Measurements from ENCODE around the gene FBXO39.
A peak's percentile ranks its signal among the peaks of the same experiment; 100 is the strongest.
"Not testable (repeated sequence)": the region's sequence is repeated elsewhere in the genome, so short reads cannot be mapped to it uniquely, and the experiment has no call there.

FBXO39 gene

DNA sequence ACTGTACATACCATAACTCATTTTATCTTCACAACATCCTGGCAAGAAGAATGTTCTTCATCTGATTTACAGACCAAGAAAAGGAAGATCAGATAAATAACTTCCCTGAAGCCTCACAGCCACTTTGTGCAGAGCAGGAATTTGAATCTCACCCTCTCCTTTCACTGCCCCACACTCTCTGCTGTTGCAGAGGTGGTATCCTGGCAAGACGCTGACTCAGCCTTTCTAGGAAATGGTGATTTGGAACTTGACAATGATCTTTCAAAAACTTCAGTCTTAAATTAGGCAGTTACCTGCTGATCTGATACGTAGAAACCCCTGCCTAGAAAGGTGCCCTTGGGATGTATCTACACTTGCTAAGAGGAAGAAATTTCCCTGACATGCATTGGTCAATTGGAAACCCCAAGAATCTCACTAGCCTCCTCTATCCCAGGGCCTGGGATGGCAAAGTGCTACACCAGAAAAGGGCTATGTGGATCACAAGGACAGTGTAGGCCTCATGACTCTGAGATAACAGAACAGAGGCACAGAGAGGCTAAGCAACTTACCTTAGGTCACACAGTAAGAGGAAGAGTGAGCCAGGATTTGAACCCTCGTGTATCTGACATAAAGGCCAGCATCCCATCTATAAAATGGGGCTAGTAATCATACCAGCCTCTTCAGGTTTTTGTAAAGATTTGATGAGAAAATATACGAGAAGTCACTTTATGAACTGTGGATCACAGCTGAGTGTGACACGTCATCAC lies 17.9 kb downstream of the FBXO39 start:
- DNase-seq: no peak

- DNase-seq: no peak
Measured at GRCh38 chr17:6796017-6796886, 20.2 kb downstream of the FBXO39 start.

GRCh38 chr17:6796887-6797490 lies 21.0 kb downstream of the FBXO39 start:
- DNase-seq: no peak

GRCh38 chr17:6797718-6798351 lies 21.8 kb downstream of the FBXO39 start:
- DNase-seq: no peak

- no peak for DNase-seq
Measured at GRCh38 chr17:6799738-6800137, 23.7 kb downstream of the FBXO39 start.

GRCh38 chr17:6800422-6801027 lies 24.5 kb downstream of the FBXO39 start:
- DNase-seq: no peak

DNA sequence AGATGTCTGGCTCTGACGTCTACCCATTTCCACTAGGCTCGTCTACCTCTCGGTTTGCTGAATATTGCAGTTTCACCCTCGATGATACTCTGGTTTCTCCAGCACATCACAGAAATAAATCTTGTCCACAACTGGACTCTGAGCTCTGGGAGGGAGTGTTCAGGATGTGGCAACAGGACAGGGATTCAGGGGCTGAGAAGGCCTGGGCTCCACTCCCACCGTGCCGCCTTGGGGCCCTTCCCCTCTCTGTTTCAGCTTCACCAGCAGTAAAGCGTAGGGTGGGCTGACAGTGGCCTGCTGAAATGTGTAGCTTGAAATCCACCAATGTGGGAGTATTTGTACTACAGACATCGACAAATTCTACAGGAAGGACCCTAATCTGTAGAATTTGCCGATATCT lies 35.5 kb downstream of the FBXO39 start:
- no peak for DNase-seq

DNA sequence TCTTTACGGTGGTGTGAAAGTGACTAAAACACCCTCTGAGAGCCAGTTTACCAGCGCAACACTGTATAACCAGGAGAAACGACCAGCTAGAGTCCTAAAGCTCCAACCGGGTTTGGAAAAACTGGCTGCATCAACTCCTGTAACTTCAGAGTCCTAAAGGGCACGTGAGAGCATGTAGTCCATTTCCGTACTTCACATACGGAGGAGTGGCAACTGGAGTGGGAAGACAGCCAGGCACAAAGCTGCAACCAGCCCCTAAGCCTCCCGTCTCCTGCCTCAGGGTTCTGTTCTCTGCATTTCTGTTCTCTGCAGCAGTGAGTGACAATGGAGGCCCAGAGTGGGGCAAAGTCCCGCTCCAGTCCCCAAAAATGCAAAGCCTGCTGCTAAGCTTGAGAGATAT lies 36.3 kb downstream of the FBXO39 start:
- DNase-seq: no peak

GRCh38 chr17:6815775-6816174 lies 39.8 kb downstream of the FBXO39 start:
- no peak for DNase-seq

DNA sequence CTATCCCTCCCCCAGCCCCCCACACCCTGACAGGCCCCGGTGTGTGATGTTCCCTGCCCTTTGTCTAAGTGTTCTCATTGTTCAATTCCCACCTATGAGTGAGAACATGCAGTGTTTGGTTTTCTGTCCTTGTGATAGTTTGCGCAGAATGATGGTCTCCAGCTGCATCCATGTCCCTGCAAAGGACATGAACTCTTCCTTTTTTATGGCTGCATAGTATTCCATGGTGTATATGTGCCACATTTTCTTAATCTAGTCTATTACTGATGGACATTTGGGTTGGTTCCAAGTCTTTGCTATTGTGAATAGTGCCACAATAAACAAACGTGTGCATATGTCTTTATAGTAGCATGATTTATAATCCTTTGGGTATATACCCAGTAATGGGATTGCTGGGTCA lies 40.4 kb downstream of the FBXO39 start:
- not testable (repeated sequence) for DNase-seq

GRCh38 chr17:6818938-6819337 lies 42.9 kb downstream of the FBXO39 start:
- DNase-seq: no peak

DNA sequence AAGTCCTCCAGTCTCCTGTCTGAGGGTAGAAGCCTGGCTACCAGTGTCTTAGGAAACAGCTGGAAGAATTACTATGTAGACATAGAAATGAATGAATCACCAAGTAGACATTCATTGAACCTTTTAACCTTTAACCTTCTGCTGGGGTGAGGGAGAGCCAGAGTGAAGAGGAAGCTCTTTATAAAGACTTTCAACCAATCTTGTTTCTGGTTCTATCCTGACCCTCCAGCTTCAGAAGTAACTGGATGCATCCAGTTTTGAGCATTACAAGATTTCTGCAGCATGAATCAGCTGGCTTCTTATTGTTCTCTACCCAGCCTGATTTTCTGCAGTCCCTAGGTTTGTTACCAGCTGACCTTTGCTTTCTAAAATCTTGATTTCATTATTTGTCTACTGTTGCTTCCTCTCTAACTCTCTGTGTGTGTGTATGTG lies 47.0 kb downstream of the FBXO39 start:
- DNase-seq: no peak

DNA sequence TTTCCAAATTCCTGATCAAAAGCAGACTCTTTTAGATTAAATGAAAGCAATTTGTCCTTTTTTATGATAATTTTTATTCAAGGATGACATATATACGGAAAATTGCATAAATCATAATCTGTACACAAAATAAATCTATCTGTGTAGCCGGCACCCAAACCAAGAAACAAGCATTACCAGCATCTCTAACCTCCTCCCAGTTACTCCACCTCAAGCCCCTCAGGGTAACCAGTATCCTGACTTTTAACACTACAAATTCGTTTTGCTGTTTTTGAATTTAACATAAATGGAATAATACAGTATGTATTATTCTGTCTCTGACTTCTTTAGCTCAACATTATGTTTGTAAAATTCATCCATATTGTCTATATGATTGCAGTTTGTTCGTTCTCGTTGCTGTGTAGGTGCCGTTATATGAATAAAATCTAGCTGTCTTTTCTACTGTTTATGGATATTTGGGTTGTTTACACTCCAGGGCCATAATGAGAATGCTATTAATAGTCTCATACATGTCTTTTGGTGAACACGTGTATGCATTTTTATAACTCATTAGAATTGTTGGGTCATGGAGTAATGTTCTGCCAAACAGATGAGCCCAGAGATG lies 54.5 kb downstream of the FBXO39 start:
- DNase-seq: no peak

DNA sequence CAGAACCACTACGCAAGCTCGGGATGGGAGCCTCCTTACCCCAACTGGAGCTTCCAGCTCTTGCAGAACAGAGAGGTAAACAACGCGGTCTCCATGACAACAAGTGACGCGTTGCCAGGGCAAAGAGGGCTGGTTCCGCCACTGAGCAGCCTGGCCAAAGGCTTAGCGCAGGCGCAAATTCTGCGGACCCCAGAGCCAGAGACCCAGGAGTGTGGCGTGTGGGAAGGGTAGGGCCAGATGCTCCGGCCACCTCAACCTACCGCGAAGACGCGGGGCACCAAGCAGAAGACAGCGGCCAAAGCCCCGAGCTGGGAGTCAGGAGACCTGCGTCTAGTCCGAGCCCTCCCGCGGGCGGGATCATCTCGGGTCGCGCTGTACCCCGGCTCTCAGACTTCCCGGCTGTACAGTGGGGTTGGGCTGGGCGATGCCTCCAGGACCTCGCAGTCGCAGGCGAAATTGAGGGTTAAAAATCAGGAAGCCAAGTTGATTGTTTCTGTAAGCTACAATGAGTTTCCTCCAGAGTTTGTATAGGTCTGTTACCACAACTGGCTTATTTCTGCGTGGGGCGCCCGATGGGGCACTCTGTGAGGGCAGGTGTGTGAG lies 55.7 kb downstream of the FBXO39 start, which contains the start of gene TEKT1:
TSS of gene TEKT1 (minus strand) at position 69 of the 603 bp plus-strand sequence. CDS start 1,353 bp downstream, outside the sequence.
- peak; percentile 43 for DNase-seq

All from NCI-H2029 (cell line).